Body of pancreas (tissue), 4 donors: ENCODE results near the gene RXRA.

ENCODE experiments used
- POLR2A ChIP-seq, 3 donors: fragments of 450-650 bp; IDR thresholded peaks; one replicate each; pipeline ENCODE4 v1.6.1; 2016; ENCODE audit warnings: antibody characterized with exemption in 3 of 3, mild to moderate bottlenecking in 2 of 3
- TF ChIP-seq, protein P1 (sequence below), 7 experiments: fragments of 450-650 bp in 4 of 7; fragments of 200-600 bp in 3 of 7; sonication (generic) in 3 of 7; IDR thresholded peaks; one replicate each; pipeline ENCODE4 v1.5.1; 2016 to 2019; ENCODE audit warnings: antibody characterized with exemption in 7 of 7

DNA sequence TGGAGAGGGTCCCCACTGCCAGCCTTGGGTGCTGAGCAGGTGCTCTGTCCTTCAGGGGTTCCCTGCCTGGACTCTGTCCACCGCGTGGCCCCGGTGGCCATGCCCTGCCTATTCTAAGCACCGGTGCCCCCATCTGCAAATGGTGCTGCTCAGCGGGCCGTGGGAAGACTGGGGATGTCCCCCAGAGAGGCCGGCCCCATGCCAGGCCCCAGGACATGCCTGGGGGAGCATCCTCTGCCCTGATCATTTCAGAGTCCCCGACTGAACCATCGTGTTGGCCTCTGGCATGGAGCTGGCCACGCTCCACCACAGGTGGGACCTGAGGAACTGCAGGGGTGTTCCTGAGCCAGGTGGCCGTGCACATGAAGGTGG lies 64.7 kb downstream of the RXRA start:
- TF ChIP-seq, protein P1, sequence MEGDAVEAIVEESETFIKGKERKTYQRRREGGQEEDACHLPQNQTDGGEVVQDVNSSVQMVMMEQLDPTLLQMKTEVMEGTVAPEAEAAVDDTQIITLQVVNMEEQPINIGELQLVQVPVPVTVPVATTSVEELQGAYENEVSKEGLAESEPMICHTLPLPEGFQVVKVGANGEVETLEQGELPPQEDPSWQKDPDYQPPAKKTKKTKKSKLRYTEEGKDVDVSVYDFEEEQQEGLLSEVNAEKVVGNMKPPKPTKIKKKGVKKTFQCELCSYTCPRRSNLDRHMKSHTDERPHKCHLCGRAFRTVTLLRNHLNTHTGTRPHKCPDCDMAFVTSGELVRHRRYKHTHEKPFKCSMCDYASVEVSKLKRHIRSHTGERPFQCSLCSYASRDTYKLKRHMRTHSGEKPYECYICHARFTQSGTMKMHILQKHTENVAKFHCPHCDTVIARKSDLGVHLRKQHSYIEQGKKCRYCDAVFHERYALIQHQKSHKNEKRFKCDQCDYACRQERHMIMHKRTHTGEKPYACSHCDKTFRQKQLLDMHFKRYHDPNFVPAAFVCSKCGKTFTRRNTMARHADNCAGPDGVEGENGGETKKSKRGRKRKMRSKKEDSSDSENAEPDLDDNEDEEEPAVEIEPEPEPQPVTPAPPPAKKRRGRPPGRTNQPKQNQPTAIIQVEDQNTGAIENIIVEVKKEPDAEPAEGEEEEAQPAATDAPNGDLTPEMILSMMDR (IDR thresholded peaks at IDR 0.05): no peak
- TF ChIP-seq POLR2A (IDR thresholded peaks at IDR 0.05): no peak
